HCT116 (cell line): ENCODE measurements around the gene TSPAN13. TPM values are rescaled to one million over a fixed set of nuclear protein-coding genes. Genes with fewer than 3 reads are reported as not detected.

Source experiments
- ATAC-seq: fragments of 200-7000 bp; cut with Tn5 transposase; 2 replicates; pipeline ENCODE4 v1.9.1; 2020; ENCODE audit warnings: mild to moderate bottlenecking, moderate library complexity
- BruUV-seq: library from RNA; stranded (reverse); fragments of 400-500 nt; replicated peaks from 2 replicates; lab custom pipeline; 2021; lab: Mats Ljungman, UMichigan
- CTCF ChIA-PET: fragments of 300-600 bp; sonication (Branson Sonifier 250); formaldehyde crosslinking; loops from one replicate; lab custom pipeline; 2021; ENCODE audit warnings: antibody characterized with exemption; lab: Charles Lee
- POLR2A ChIA-PET: fragments of 300-600, 350-600 bp; sonication (Branson Sonifier 250); formaldehyde crosslinking; loops from one replicate; lab custom pipeline; 2021; ENCODE audit warnings: antibody characterized with exemption; lab: Charles Lee
- RAD21 ChIA-PET, 2 experiments: fragments of 300-600 bp; sonication (Branson Sonifier 250); formaldehyde crosslinking; loops; one replicate each; lab custom pipeline; 2023; ENCODE audit warnings: low total read pairs in 2 of 2; ENCODE audit not compliant: uncharacterized antibody in 2 of 2, unreplicated experiment in 2 of 2, low non-redundant PET in 1 of 2; lab: Charles Lee
- DNase-seq: peaks from one replicate; pipeline ENCODE4 v3.0.0-alpha.2; 2010; ENCODE audit warnings: low read depth, low spot score
- H2AFZ ChIP-seq: fragments of 200-600 bp; shearing (Covaris generic), sonication (generic); 2 replicates; pipeline ENCODE4 v1.6.1; 2017; ENCODE audit warnings: low read depth, mixed run types, mixed read lengths, antibody characterized with exemption, low read length; ENCODE audit not compliant: poor library complexity, severe bottlenecking
- H3K27ac ChIP-seq: 2 replicates; pipeline ENCODE4 v1.5.1; 2012; ENCODE audit warnings: low read depth, low read length
- H3K27me3 ChIP-seq: fragments of 200-600 bp; sonication (generic); 2 replicates; pipeline ENCODE4 v1.6.1; 2016; ENCODE audit warnings: mixed run types, low read length, mixed read lengths; ENCODE audit not compliant: insufficient read depth
- H3K36me3 ChIP-seq, 2 experiments: fragments of 200-500 bp in 1 of 2; fragments of 200-600 bp in 1 of 2; sonication (Bioruptor generic) in 1 of 2; sonication (generic) in 1 of 2; 2 replicates each; pipeline versions ENCODE4 v1.5.1 to v1.6.1; 2014 to 2016; ENCODE audit warnings: low read length in 2 of 2, inconsistent platforms in 1 of 2, mixed read lengths in 1 of 2, mixed run types in 1 of 2; ENCODE audit not compliant: insufficient read depth in 2 of 2, control insufficient read depth in 1 of 2
- H3K4me1 ChIP-seq, 2 experiments: fragments of 200-600 bp in 1 of 2; sonication (generic) in 1 of 2; 2 replicates each; pipeline versions ENCODE4 v1.5.1 to v1.6.1; 2012 to 2017; ENCODE audit warnings: low read length in 2 of 2, inconsistent platforms in 1 of 2, mild to moderate bottlenecking in 1 of 2, mixed read lengths in 1 of 2, mixed run types in 1 of 2, moderate library complexity in 1 of 2; ENCODE audit not compliant: insufficient read depth in 2 of 2, control insufficient read depth in 1 of 2
- H3K4me2 ChIP-seq: fragments of 200-600 bp; sonication (generic); 2 replicates; pipeline ENCODE4 v1.6.1; 2017; ENCODE audit warnings: mixed run types, low read length, mixed read lengths
- H3K4me3 ChIP-seq, 2 experiments: fragments of 200-600 bp in 1 of 2; sonication (generic) in 1 of 2; replicated peaks in 1 of 2; 2 replicates each; pipeline ENCODE4 v1.5.1; 2011 to 2016; ENCODE audit warnings: low read length in 2 of 2, control low read depth in 1 of 2, low read depth in 1 of 2, mild to moderate bottlenecking in 1 of 2, mixed read lengths in 1 of 2, mixed run types in 1 of 2
- H3K79me2 ChIP-seq: fragments of 200-600 bp; sonication (generic); 2 replicates; pipeline ENCODE4 v1.6.1; 2017; ENCODE audit warnings: mild to moderate bottlenecking, mixed run types, low read length, moderate library complexity, mixed read lengths; ENCODE audit not compliant: insufficient read depth
- H3K9ac ChIP-seq: fragments of 200-600 bp; sonication (generic); 2 replicates; pipeline ENCODE4 v1.6.1; 2016; ENCODE audit warnings: low read length, mixed read lengths
- H3K9me2 ChIP-seq: fragments of 200-600 bp; sonication (generic), shearing (Covaris generic); 2 replicates; pipeline ENCODE4 v1.6.1; 2017; ENCODE audit warnings: mixed run types, mild to moderate bottlenecking, moderate library complexity; ENCODE audit not compliant: insufficient read depth
- H3K9me3 ChIP-seq, 2 experiments: fragments of 200-500 bp in 1 of 2; fragments of 200-600 bp in 1 of 2; sonication (Bioruptor generic) in 1 of 2; sonication (generic) in 1 of 2; 2 replicates each; pipeline ENCODE4 v1.6.1; 2014 to 2017; ENCODE audit warnings: low read length in 2 of 2, mixed read lengths in 2 of 2, inconsistent platforms in 1 of 2, low read depth in 1 of 2, mild to moderate bottlenecking in 1 of 2, mixed run types in 1 of 2, moderate library complexity in 1 of 2; ENCODE audit not compliant: control insufficient read depth in 1 of 2, insufficient read depth in 1 of 2
- H4K20me1 ChIP-seq: fragments of 200-600 bp; sonication (generic), shearing (Covaris generic); 2 replicates; pipeline ENCODE4 v1.6.1; 2017; ENCODE audit warnings: mixed run types, mild to moderate bottlenecking, moderate library complexity; ENCODE audit not compliant: insufficient read depth
- ATF3 ChIP-seq: IDR thresholded peaks from 2 replicates; pipeline ENCODE4 v1.6.1; 2012
- CBX3 ChIP-seq: IDR thresholded peaks from 2 replicates; pipeline ENCODE4 v1.6.1; 2012; ENCODE audit warnings: low read depth
- CTCF ChIP-seq, 3 experiments: fragments of 200-600 bp in 1 of 3; sonication (generic) in 1 of 3; IDR thresholded peaks in 2 of 3; conservative IDR thresholded peaks in 1 of 3; 2 replicates each; pipeline ENCODE4 v1.5.1; 2012 to 2017; ENCODE audit warnings: low read depth in 2 of 3, low read length in 2 of 3, antibody characterized with exemption in 1 of 3, borderline replicate concordance in 1 of 3, control low read depth in 1 of 3, mild to moderate bottlenecking in 1 of 3, mixed read lengths in 1 of 3, mixed run types in 1 of 3, moderate library complexity in 1 of 3; ENCODE audit not compliant: insufficient read depth in 1 of 3
- EGR1 ChIP-seq: IDR thresholded peaks from 2 replicates; pipeline ENCODE4 v1.6.1; 2012; ENCODE audit warnings: low read depth
- EZH2 ChIP-seq: fragments of 200-600 bp; sonication (generic); IDR thresholded peaks from 2 replicates; pipeline ENCODE4 v1.6.1; 2017; ENCODE audit warnings: antibody characterized with exemption, mixed run types
- EZH2phosphoT487 ChIP-seq: fragments of 200-600 bp; IDR thresholded peaks from 2 replicates; pipeline ENCODE4 v1.6.1; 2018; ENCODE audit warnings: antibody characterized with exemption, borderline replicate concordance
- FOSL1 ChIP-seq: IDR thresholded peaks from 2 replicates; pipeline ENCODE4 v1.6.1; 2012; ENCODE audit warnings: low read depth
- JUND ChIP-seq: IDR thresholded peaks from 2 replicates; pipeline ENCODE4 v1.6.1; 2012
- MAX ChIP-seq: IDR thresholded peaks from 2 replicates; pipeline ENCODE4 v1.6.1; 2012
- POLR2A ChIP-seq: IDR thresholded peaks from 2 replicates; pipeline ENCODE4 v1.7.0; 2011; ENCODE audit warnings: borderline replicate concordance; ENCODE audit not compliant: insufficient read depth, insufficient read length; ENCODE audit errors: extremely low read depth
- POLR2AphosphoS5 ChIP-seq: IDR thresholded peaks from 2 replicates; pipeline ENCODE4 v1.6.1; 2011; ENCODE audit warnings: mild to moderate bottlenecking, low read depth, low read length, moderate library complexity
- RAD21 ChIP-seq: IDR thresholded peaks from 2 replicates; pipeline ENCODE4 v1.6.1; 2012; ENCODE audit warnings: low read depth, mild to moderate bottlenecking
- REST ChIP-seq: IDR thresholded peaks from 2 replicates; pipeline ENCODE4 v1.6.1; 2012; ENCODE audit warnings: low read depth
- SP1 ChIP-seq: IDR thresholded peaks from 2 replicates; pipeline ENCODE4 v1.6.1; 2012; ENCODE audit warnings: low read depth
- SRF ChIP-seq: IDR thresholded peaks from 2 replicates; pipeline ENCODE4 v1.6.1; 2012; ENCODE audit warnings: low read depth
- ZFX ChIP-seq: fragments of 450-650 bp; IDR thresholded peaks from 2 replicates; pipeline ENCODE4 v1.6.1; 2017
- ZNF274 ChIP-seq: fragments of 200-500 bp; sonication (Bioruptor generic); IDR thresholded peaks from 2 replicates; pipeline ENCODE4 v1.6.1; 2014; ENCODE audit warnings: mild to moderate bottlenecking, low read depth, low read length, inconsistent platforms
- intact Hi-C: fragments of 100-400 bp; cut with micrococcal nuclease; formaldehyde crosslinking; loops from 2 replicates; pipeline ENCODE4 v1.10.0; 2022
- total RNA-seq: library from RNA; stranded (reverse); gene quantifications from one replicate; pipeline ENCODE4 v1.2.1, GENCODE V29; 2021; ENCODE audit not compliant: unreplicated experiment

Gene TSPAN13
- total RNA-seq, 1 experiment from 2014 or later, result 18.5 TPM

GRCh38 chr7:16726189-16726588 is 27.4 kb upstream of the TSPAN13 start:
- Histone ChIP-seq H4K20me1 (no peaks in the 10 kb centered on the region), H3K4me3 (no peak overlapping the region), H3K4me2 (no peak overlapping the region), H3K79me2 (no peaks in the 10 kb centered on the region), H3K9ac (no peak overlapping the region), H3K9me2 (no peaks in the 10 kb centered on the region), H3K27me3 (no peaks in the 10 kb centered on the region), H3K9me3 (no peaks in the 10 kb centered on the region), H3K36me3 (no peaks in the 10 kb centered on the region), H3K27ac (no peak overlapping the region), H3K4me1 (no peaks in the 10 kb centered on the region), H2AFZ (no peak overlapping the region)
- intact Hi-C loops, result no loop called here
- ChIA-PET POLR2A (no interaction called here), CTCF (no interaction called here), RAD21 (no interaction called here)
- TF ChIP-seq POLR2AphosphoS5 (no peak), SRF (no peak), EZH2 (no peak), REST (no peak), EZH2phosphoT487 (no peak)
- ATAC-seq (no peak), DNase-seq (no peak)
- BruUV-seq, result no TSS peak

GRCh38 chr7:16727736-16728135 is 25.8 kb upstream of the TSPAN13 start:
- no peak for TF ChIP-seq JUND
- no peak for TF ChIP-seq RAD21
- no peak for TF ChIP-seq SRF
- TF ChIP-seq MAX, result no peak
- TF ChIP-seq ZNF274, result no peak
- no peak for TF ChIP-seq ATF3
- no peak for TF ChIP-seq POLR2A
- TF ChIP-seq SP1, result no peak
- TF ChIP-seq CTCF (IDR thresholded peaks at IDR 0.05 in 2 of 3, conservative IDR thresholded peaks at IDR 0.05 in 1 of 3; ENCODE audit: borderline replicate concordance in 1 of 3, insufficient read depth in 1 of 3, low read depth in 2 of 3, low read length in 2 of 3), result no peak
- no peak for TF ChIP-seq EZH2
- no peak for TF ChIP-seq EGR1
- TF ChIP-seq CBX3, result no peak
- no peak for TF ChIP-seq EZH2phosphoT487
- no peak for TF ChIP-seq FOSL1
- TF ChIP-seq ZFX, result no peak
- H2AFZ ChIP-seq, result no peak overlapping the region
- ATAC-seq (no peak), DNase-seq (no peak)
- RAD21 ChIA-PET, result no interaction called here
- CTCF ChIA-PET, result no interaction called here
- no peaks in the 10 kb centered on the region for H4K20me1 ChIP-seq
- H3K27ac ChIP-seq, result no peak overlapping the region
- POLR2A ChIA-PET, result no interaction called here
- no peaks in the 10 kb centered on the region for H3K79me2 ChIP-seq
- no peaks in the 10 kb centered on the region for H3K4me1 ChIP-seq
- H3K4me3 ChIP-seq, result no peak overlapping the region
- H3K4me2 ChIP-seq, result no peak overlapping the region
- H3K9me3 ChIP-seq, result no peaks in the 10 kb centered on the region
- H3K9ac ChIP-seq, result no peak overlapping the region
- H3K27me3 ChIP-seq, result no peaks in the 10 kb centered on the region
- intact Hi-C loops, result no loop called here
- no peaks in the 10 kb centered on the region for H3K36me3 ChIP-seq
- no TSS peak for BruUV-seq
- no peaks in the 10 kb centered on the region for H3K9me2 ChIP-seq
